ENCODE data around the gene TMEM127. TPM values are rescaled to one million over a fixed set of nuclear protein-coding genes. Genes with fewer than 3 reads are reported as not detected.

The TMEM127 gene
- total RNA-seq, 3 donors from 2014 or later (not counting 1 experiment from before 2014, with no cell fraction given): 49.8 to 59.3 (median 54.5) TPM

DNA sequence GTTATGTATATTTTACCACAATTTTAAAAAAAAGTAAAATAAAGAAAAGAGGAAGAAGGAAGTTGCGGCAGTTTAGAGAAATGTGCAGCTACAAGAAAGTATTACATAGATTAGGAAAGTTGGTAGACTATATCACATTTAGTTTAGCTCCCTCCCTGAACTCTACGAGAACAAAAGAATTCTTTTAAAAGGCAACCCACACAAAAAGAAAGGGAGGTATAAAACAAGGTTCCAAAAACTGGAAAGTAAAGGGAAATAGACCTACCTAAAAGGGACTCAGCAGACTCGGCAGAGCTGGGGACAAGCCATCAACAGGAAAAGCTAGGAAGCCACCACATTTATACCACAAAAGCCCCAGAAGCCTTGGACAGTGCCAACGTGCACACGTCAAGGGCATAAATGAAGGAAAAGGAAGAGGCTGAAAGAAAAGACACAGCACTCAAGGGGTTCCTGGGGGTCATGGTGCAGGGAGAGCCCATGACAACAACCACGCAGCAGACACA lies 9.1 kb downstream of the TMEM127 start:
- no peak for ATAC-seq
- Histone ChIP-seq H3K4me1 (ENCODE audit: control insufficient read depth, insufficient read depth, low read length) (peaks cover 56% of the 10 kb centered on the region), H3K9me3 (ENCODE audit: control insufficient read depth, insufficient read depth, low read length) (no peaks in the 10 kb centered on the region), H3K27me3 (ENCODE audit: control insufficient read depth, insufficient read depth, low read length) (no peaks in the 10 kb centered on the region), H3K27ac (ENCODE audit: low read length) (peak overlapping the region; percentile 54), H3K4me3 (ENCODE audit: low read length) (no peak overlapping the region), H3K36me3 (ENCODE audit: control insufficient read depth, insufficient read depth, low read length) (peaks cover 54% of the 10 kb centered on the region)
- Mint-ChIP-seq H3K9me3 (no peaks in the 10 kb centered on the region), H3K4me1 (peaks cover 40 to 51% of the 10 kb centered on the region in 2 donors), H3K36me3 (no peaks in the 10 kb centered on the region), H3K27ac (peak overlapping the region; percentile 82 to 85), H3K27me3 (ENCODE audit: low read depth in 2 of 2) (no peaks in the 10 kb centered on the region), H3K4me3 (peak overlapping the region; percentile 52)
- DNase-seq: peak in 1 of 2 donors; percentile 23
- 29% methylated on average over 3 of the region's 6 CpGs for WGBS (ENCODE audit: insufficient coverage)
- TF ChIP-seq, protein P1, sequence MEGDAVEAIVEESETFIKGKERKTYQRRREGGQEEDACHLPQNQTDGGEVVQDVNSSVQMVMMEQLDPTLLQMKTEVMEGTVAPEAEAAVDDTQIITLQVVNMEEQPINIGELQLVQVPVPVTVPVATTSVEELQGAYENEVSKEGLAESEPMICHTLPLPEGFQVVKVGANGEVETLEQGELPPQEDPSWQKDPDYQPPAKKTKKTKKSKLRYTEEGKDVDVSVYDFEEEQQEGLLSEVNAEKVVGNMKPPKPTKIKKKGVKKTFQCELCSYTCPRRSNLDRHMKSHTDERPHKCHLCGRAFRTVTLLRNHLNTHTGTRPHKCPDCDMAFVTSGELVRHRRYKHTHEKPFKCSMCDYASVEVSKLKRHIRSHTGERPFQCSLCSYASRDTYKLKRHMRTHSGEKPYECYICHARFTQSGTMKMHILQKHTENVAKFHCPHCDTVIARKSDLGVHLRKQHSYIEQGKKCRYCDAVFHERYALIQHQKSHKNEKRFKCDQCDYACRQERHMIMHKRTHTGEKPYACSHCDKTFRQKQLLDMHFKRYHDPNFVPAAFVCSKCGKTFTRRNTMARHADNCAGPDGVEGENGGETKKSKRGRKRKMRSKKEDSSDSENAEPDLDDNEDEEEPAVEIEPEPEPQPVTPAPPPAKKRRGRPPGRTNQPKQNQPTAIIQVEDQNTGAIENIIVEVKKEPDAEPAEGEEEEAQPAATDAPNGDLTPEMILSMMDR (IDR thresholded peaks at IDR 0.05): no peak
- intact Hi-C loops (cut with micrococcal nuclease): no loop called here

GRCh38 chr2:96254571-96254970 lies 11.2 kb downstream of the TMEM127 start:
- H3K27ac Mint-ChIP-seq: peak overlapping the region in 1 of 2 donors; percentile 38
- intact Hi-C loops (cut with micrococcal nuclease): no loop called here
- peaks cover 41% of the 10 kb centered on the region for H3K4me1 ChIP-seq (ENCODE audit: control insufficient read depth, insufficient read depth, low read length)
- H3K9me3 ChIP-seq (ENCODE audit: control insufficient read depth, insufficient read depth, low read length): no peaks in the 10 kb centered on the region
- H3K27me3 Mint-ChIP-seq (ENCODE audit: low read depth in 2 of 2): no peaks in the 10 kb centered on the region
- 63% methylated on average over 11 of the region's 11 CpGs for WGBS (ENCODE audit: insufficient coverage)
- no peaks in the 10 kb centered on the region for H3K27me3 ChIP-seq (ENCODE audit: control insufficient read depth, insufficient read depth, low read length)
- no peaks in the 10 kb centered on the region for H3K36me3 Mint-ChIP-seq
- ATAC-seq (no peak), DNase-seq (no peak)
- no peak overlapping the region for H3K27ac ChIP-seq (ENCODE audit: low read length)
- no peaks in the 10 kb centered on the region for H3K9me3 Mint-ChIP-seq
- H3K36me3 ChIP-seq (ENCODE audit: control insufficient read depth, insufficient read depth, low read length): peaks cover 60% of the 10 kb centered on the region
- no peak overlapping the region for H3K4me3 Mint-ChIP-seq
- no peak overlapping the region for H3K4me3 ChIP-seq (ENCODE audit: low read length)
- TF ChIP-seq, protein P1 (IDR thresholded peaks at IDR 0.05): no peak
- peaks cover 35 to 44% of the 10 kb centered on the region in 2 donors for H3K4me1 Mint-ChIP-seq

GRCh38 chr2:96253006-96253405 lies 12.8 kb downstream of the TMEM127 start:
- Histone ChIP-seq H3K9me3 (ENCODE audit: control insufficient read depth, insufficient read depth, low read length) (no peaks in the 10 kb centered on the region), H3K27ac (ENCODE audit: low read length) (no peak overlapping the region), H3K36me3 (ENCODE audit: control insufficient read depth, insufficient read depth, low read length) (peaks cover 53% of the 10 kb centered on the region), H3K27me3 (ENCODE audit: control insufficient read depth, insufficient read depth, low read length) (no peaks in the 10 kb centered on the region), H3K4me1 (ENCODE audit: control insufficient read depth, insufficient read depth, low read length) (peaks cover 25% of the 10 kb centered on the region), H3K4me3 (ENCODE audit: low read length) (no peak overlapping the region)
- Mint-ChIP-seq H3K9me3 (no peaks in the 10 kb centered on the region), H3K4me3 (no peak overlapping the region), H3K27me3 (ENCODE audit: low read depth in 2 of 2) (no peaks in the 10 kb centered on the region), H3K27ac (peak overlapping the region in 1 of 2 donors; percentile 57), H3K36me3 (no peaks in the 10 kb centered on the region), H3K4me1 (peaks cover 26 to 36% of the 10 kb centered on the region in 2 donors)
- 95% methylated on average over 7 of the region's 7 CpGs for WGBS (ENCODE audit: insufficient coverage)
- TF ChIP-seq, protein P1 (IDR thresholded peaks at IDR 0.05): no peak
- no peak for DNase-seq
- ATAC-seq: no peak
- intact Hi-C loops (cut with micrococcal nuclease): no loop called here

DNA sequence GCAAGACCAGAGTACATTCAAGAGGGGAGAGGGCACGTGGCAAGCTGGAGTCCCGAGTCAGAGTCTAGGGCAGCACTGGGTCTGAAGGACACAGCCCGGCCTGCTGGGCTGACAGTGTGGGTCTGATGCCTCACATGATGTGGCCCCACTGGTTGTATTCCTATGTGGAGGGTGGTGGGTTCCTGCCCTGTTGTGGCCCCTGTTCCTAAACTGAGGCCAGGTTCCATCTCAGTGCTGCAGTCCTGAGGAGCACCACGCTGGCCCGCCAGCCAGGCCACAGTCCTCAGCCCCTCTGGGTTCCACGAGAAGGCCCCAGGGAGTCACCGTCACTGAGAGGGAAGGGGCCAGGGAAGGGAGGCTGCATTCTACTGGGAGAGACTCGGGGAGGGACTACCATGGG lies 13.3 kb downstream of the TMEM127 start:
- Mint-ChIP-seq H3K9me3 (no peaks in the 10 kb centered on the region), H3K4me1 (peaks cover 26 to 31% of the 10 kb centered on the region in 2 donors), H3K4me3 (no peak overlapping the region), H3K27ac (peak overlapping the region; percentile 57), H3K27me3 (ENCODE audit: low read depth in 2 of 2) (no peaks in the 10 kb centered on the region), H3K36me3 (no peaks in the 10 kb centered on the region)
- Histone ChIP-seq H3K9me3 (ENCODE audit: control insufficient read depth, insufficient read depth, low read length) (no peaks in the 10 kb centered on the region), H3K4me3 (ENCODE audit: low read length) (no peak overlapping the region), H3K36me3 (ENCODE audit: control insufficient read depth, insufficient read depth, low read length) (peaks cover 51% of the 10 kb centered on the region), H3K27ac (ENCODE audit: low read length) (no peak overlapping the region), H3K4me1 (ENCODE audit: control insufficient read depth, insufficient read depth, low read length) (peaks cover 21% of the 10 kb centered on the region), H3K27me3 (ENCODE audit: control insufficient read depth, insufficient read depth, low read length) (no peaks in the 10 kb centered on the region)
- no peak for DNase-seq
- ATAC-seq: no peak
- WGBS (ENCODE audit: insufficient coverage): 98% methylated on average over 8 of the region's 8 CpGs
- TF ChIP-seq, protein P1 (IDR thresholded peaks at IDR 0.05): no peak
- intact Hi-C loops (cut with micrococcal nuclease): no loop called here
